Measurements from ENCODE around the gene TNRC18. TPM values are rescaled to one million over a fixed set of nuclear protein-coding genes. Genes with fewer than 3 reads are reported as not detected.

Gene TNRC18
- total RNA-seq, 1 donor from 2014 or later: 118 TPM

- H3K36me3 ChIP-seq: peaks cover 82% of the 10 kb centered on the region
- no peak for ATAC-seq
- no peak overlapping the region for H3K4me3 ChIP-seq
- TF ChIP-seq, protein P1, sequence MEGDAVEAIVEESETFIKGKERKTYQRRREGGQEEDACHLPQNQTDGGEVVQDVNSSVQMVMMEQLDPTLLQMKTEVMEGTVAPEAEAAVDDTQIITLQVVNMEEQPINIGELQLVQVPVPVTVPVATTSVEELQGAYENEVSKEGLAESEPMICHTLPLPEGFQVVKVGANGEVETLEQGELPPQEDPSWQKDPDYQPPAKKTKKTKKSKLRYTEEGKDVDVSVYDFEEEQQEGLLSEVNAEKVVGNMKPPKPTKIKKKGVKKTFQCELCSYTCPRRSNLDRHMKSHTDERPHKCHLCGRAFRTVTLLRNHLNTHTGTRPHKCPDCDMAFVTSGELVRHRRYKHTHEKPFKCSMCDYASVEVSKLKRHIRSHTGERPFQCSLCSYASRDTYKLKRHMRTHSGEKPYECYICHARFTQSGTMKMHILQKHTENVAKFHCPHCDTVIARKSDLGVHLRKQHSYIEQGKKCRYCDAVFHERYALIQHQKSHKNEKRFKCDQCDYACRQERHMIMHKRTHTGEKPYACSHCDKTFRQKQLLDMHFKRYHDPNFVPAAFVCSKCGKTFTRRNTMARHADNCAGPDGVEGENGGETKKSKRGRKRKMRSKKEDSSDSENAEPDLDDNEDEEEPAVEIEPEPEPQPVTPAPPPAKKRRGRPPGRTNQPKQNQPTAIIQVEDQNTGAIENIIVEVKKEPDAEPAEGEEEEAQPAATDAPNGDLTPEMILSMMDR (IDR thresholded peaks at IDR 0.05): no peak
- no peak for DNase-seq
- no peaks in the 10 kb centered on the region for H3K27me3 ChIP-seq
- intact Hi-C loops (cut with DNase I): no loop called here
- no peak overlapping the region for H3K27ac ChIP-seq
- no peaks in the 10 kb centered on the region for H3K9me3 ChIP-seq
- no peaks in the 10 kb centered on the region for H3K4me1 ChIP-seq
Observed at GRCh38 chr7:5344342-5344741, 79.3 kb downstream of the TNRC18 start.

- Histone ChIP-seq H3K36me3 (peaks cover 81% of the 10 kb centered on the region), H3K4me1 (no peaks in the 10 kb centered on the region), H3K9me3 (no peaks in the 10 kb centered on the region), H3K4me3 (no peak overlapping the region), H3K27ac (no peak overlapping the region), H3K27me3 (no peaks in the 10 kb centered on the region)
- DNase-seq (no peak), ATAC-seq (no peak)
- TF ChIP-seq, protein P1 (IDR thresholded peaks at IDR 0.05): no peak
- intact Hi-C loops (cut with DNase I): no loop called here
Observed at GRCh38 chr7:5343884-5344283, 79.8 kb downstream of the TNRC18 start.

DNA sequence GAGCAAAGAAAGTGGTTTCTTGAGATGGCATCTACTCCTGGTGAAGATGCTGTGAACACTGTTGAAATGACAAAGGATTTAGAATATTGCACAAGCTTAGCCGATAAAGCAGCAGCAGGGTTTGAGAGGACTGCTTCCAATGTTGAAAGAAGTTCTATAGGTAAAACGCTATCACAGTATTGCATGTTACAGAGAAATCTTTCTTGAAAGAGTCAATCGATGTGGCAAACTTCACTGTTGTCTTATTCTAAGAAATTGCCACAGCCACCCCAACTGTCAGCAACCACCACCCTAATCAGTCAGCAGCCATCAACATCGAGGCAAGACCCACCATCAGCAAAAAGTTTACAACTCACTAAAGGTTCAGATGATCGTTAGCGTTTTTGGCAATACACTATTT, 81.0 kb downstream of the TNRC18 start:
- H3K4me3 ChIP-seq: no peak overlapping the region
- peaks cover 84% of the 10 kb centered on the region for H3K36me3 ChIP-seq
- no peak for ATAC-seq
- no peaks in the 10 kb centered on the region for H3K27me3 ChIP-seq
- TF ChIP-seq, protein P1 (IDR thresholded peaks at IDR 0.05): no peak
- H3K9me3 ChIP-seq: no peaks in the 10 kb centered on the region
- DNase-seq: no peak
- no peaks in the 10 kb centered on the region for H3K4me1 ChIP-seq
- no peak overlapping the region for H3K27ac ChIP-seq
- intact Hi-C loops (cut with DNase I): no loop called here

- ATAC-seq: peak; percentile 66
- Histone ChIP-seq H3K4me3 (no peak overlapping the region), H3K27me3 (no peaks in the 10 kb centered on the region), H3K4me1 (no peaks in the 10 kb centered on the region), H3K36me3 (peaks cover 85% of the 10 kb centered on the region), H3K9me3 (peaks cover 6% of the 10 kb centered on the region), H3K27ac (no peak overlapping the region)
- TF ChIP-seq, protein P1 (IDR thresholded peaks at IDR 0.05): no peak
- no peak for DNase-seq
- intact Hi-C loops (cut with DNase I): no loop called here
Observed at GRCh38 chr7:5339955-5340354, 83.7 kb downstream of the TNRC18 start.

GRCh38 chr7:5337047-5337446, 86.6 kb downstream of the TNRC18 start:
- H3K27ac ChIP-seq: no peak overlapping the region
- TF ChIP-seq, protein P1 (IDR thresholded peaks at IDR 0.05): no peak
- no peaks in the 10 kb centered on the region for H3K27me3 ChIP-seq
- H3K36me3 ChIP-seq: peaks cover 71% of the 10 kb centered on the region
- no peaks in the 10 kb centered on the region for H3K4me1 ChIP-seq
- no peak overlapping the region for H3K4me3 ChIP-seq
- intact Hi-C loops (cut with DNase I): no loop called here
- DNase-seq (no peak), ATAC-seq (no peak)
- H3K9me3 ChIP-seq: peaks cover 6% of the 10 kb centered on the region

DNA sequence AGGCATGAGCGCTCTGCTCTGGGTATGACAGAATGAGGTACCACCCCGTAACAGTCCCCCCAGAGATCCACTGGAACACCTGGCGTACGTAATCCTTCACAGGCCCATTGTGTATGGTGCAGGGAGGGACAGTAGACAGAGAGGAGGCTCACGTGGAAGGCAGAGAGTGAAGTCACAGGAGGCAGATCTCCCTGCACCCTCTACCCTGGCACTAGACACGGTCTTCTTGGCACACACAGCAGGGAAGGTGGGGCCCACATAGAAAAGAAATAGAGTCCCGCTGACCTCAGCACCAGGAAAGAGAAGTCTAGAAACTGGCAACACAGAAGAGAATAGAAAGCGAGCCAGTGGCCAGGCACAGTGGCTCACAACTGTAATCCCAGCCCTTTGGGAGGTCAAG, 89.0 kb downstream of the TNRC18 start:
- no peaks in the 10 kb centered on the region for H3K4me1 ChIP-seq
- H3K4me3 ChIP-seq: no peak overlapping the region
- no peaks in the 10 kb centered on the region for H3K27me3 ChIP-seq
- intact Hi-C loops (cut with DNase I): no loop called here
- DNase-seq (no peak), ATAC-seq (peak; percentile 27)
- peaks cover 6% of the 10 kb centered on the region for H3K9me3 ChIP-seq
- TF ChIP-seq, protein P1 (IDR thresholded peaks at IDR 0.05): no peak
- H3K36me3 ChIP-seq: peaks cover 80% of the 10 kb centered on the region
- H3K27ac ChIP-seq: no peak overlapping the region

All from upper lobe of right lung (tissue), 1 donor.